ENCODE measurements around the gene HOOK1.
"Not testable (repeated sequence)": the region's sequence is repeated elsewhere in the genome, so short reads cannot be mapped to it uniquely, and the experiment has no call there.

Gene HOOK1

GRCh38 chr1:59831529-59831928, 16.8 kb downstream of the HOOK1 start:
- no peaks in the 10 kb centered on the region for H3K9me3 ChIP-seq (ENCODE audit: insufficient read depth, low read depth, low read length)
- no peaks in the 10 kb centered on the region for H3K4me1 ChIP-seq (ENCODE audit: insufficient read depth, low read length)
- H3K9ac ChIP-seq (ENCODE audit: low read depth, low read length): no peak overlapping the region

GRCh38 chr1:59833022-59833421, 18.3 kb downstream of the HOOK1 start:
- H3K4me1 ChIP-seq (ENCODE audit: insufficient read depth, low read length): no peaks in the 10 kb centered on the region

More at GRCh38 chr1:59831529-59831928, 16.8 kb downstream of the HOOK1 start:
- no peaks in the 10 kb centered on the region for H3K27me3 ChIP-seq (ENCODE audit: insufficient read depth, low read length)
- H3K27ac ChIP-seq (ENCODE audit: low read length): no peak overlapping the region
- H3K4me3 ChIP-seq (ENCODE audit: low read length): no peak overlapping the region
- H3K36me3 ChIP-seq (ENCODE audit: insufficient read depth, low read depth, low read length): peaks cover 10% of the 10 kb centered on the region; the same call in 1 of the 2 replicates

GRCh38 chr1:59833991-59834390, 19.2 kb downstream of the HOOK1 start:
- no peaks in the 10 kb centered on the region for H3K27me3 ChIP-seq (ENCODE audit: insufficient read depth, low read length)
- H3K27ac ChIP-seq (ENCODE audit: low read length): no peak overlapping the region
- H3K9me3 ChIP-seq (ENCODE audit: insufficient read depth, low read depth, low read length): no peaks in the 10 kb centered on the region
- no peak overlapping the region for H3K4me3 ChIP-seq (ENCODE audit: low read length)
- peaks cover 17% of the 10 kb centered on the region for H3K36me3 ChIP-seq (ENCODE audit: insufficient read depth, low read depth, low read length)
- H3K4me1 ChIP-seq (ENCODE audit: insufficient read depth, low read length): no peaks in the 10 kb centered on the region
- no peak overlapping the region for H3K9ac ChIP-seq (ENCODE audit: low read depth, low read length)

More at GRCh38 chr1:59833022-59833421, 18.3 kb downstream of the HOOK1 start:
- H3K9ac ChIP-seq (ENCODE audit: low read depth, low read length): no peak overlapping the region
- H3K9me3 ChIP-seq (ENCODE audit: insufficient read depth, low read depth, low read length): no peaks in the 10 kb centered on the region
- no peak overlapping the region for H3K4me3 ChIP-seq (ENCODE audit: low read length)
- peaks cover 15% of the 10 kb centered on the region for H3K36me3 ChIP-seq (ENCODE audit: insufficient read depth, low read depth, low read length)
- no peaks in the 10 kb centered on the region for H3K27me3 ChIP-seq (ENCODE audit: insufficient read depth, low read length)
- H3K27ac ChIP-seq (ENCODE audit: low read length): no peak overlapping the region

GRCh38 chr1:59837857-59838256, 23.1 kb downstream of the HOOK1 start:
- H3K9me3 ChIP-seq (ENCODE audit: insufficient read depth, low read depth, low read length); H3K27me3 ChIP-seq (ENCODE audit: insufficient read depth, low read length); H3K27ac ChIP-seq (ENCODE audit: low read length); H3K9ac ChIP-seq (ENCODE audit: low read depth, low read length); H3K4me1 ChIP-seq (ENCODE audit: insufficient read depth, low read length); H3K4me3 ChIP-seq (ENCODE audit: low read length): not testable (repeated sequence)
- H3K36me3 ChIP-seq (ENCODE audit: insufficient read depth, low read depth, low read length): peaks cover 35% of the 10 kb centered on the region

- Histone ChIP-seq H3K9ac (ENCODE audit: low read depth, low read length) (no peak overlapping the region), H3K36me3 (ENCODE audit: insufficient read depth, low read depth, low read length) (peaks cover 71% of the 10 kb centered on the region), H3K4me3 (ENCODE audit: low read length) (no peak overlapping the region), H3K27me3 (ENCODE audit: insufficient read depth, low read length) (no peaks in the 10 kb centered on the region), H3K27ac (ENCODE audit: low read length) (no peak overlapping the region), H3K9me3 (ENCODE audit: insufficient read depth, low read depth, low read length) (no peaks in the 10 kb centered on the region), H3K4me1 (ENCODE audit: insufficient read depth, low read length) (no peaks in the 10 kb centered on the region)
Observed at GRCh38 chr1:59845091-59845490, 30.3 kb downstream of the HOOK1 start.

- Histone ChIP-seq H3K4me3 (ENCODE audit: low read length) (no peak overlapping the region), H3K9me3 (ENCODE audit: insufficient read depth, low read depth, low read length) (no peaks in the 10 kb centered on the region), H3K27ac (ENCODE audit: low read length) (no peak overlapping the region), H3K36me3 (ENCODE audit: insufficient read depth, low read depth, low read length) (peaks cover 64% of the 10 kb centered on the region), H3K9ac (ENCODE audit: low read depth, low read length) (no peak overlapping the region), H3K27me3 (ENCODE audit: insufficient read depth, low read length) (no peaks in the 10 kb centered on the region), H3K4me1 (ENCODE audit: insufficient read depth, low read length) (no peaks in the 10 kb centered on the region)
Observed at GRCh38 chr1:59846209-59846894, 31.6 kb downstream of the HOOK1 start.

GRCh38 chr1:59846895-59847282, 32.1 kb downstream of the HOOK1 start:
- Histone ChIP-seq H3K4me1 (ENCODE audit: insufficient read depth, low read length) (no peaks in the 10 kb centered on the region), H3K27ac (ENCODE audit: low read length) (no peak overlapping the region), H3K9ac (ENCODE audit: low read depth, low read length) (no peak overlapping the region), H3K4me3 (ENCODE audit: low read length) (no peak overlapping the region), H3K36me3 (ENCODE audit: insufficient read depth, low read depth, low read length) (peaks cover 60% of the 10 kb centered on the region), H3K27me3 (ENCODE audit: insufficient read depth, low read length) (no peaks in the 10 kb centered on the region), H3K9me3 (ENCODE audit: insufficient read depth, low read depth, low read length) (no peaks in the 10 kb centered on the region)

- no peak overlapping the region for H3K27ac ChIP-seq (ENCODE audit: low read length)
- H3K27me3 ChIP-seq (ENCODE audit: insufficient read depth, low read length): no peaks in the 10 kb centered on the region
- no peaks in the 10 kb centered on the region for H3K9me3 ChIP-seq (ENCODE audit: insufficient read depth, low read depth, low read length)
- H3K9ac ChIP-seq (ENCODE audit: low read depth, low read length): no peak overlapping the region
- H3K36me3 ChIP-seq (ENCODE audit: insufficient read depth, low read depth, low read length): peaks cover 37% of the 10 kb centered on the region
- no peak overlapping the region for H3K4me3 ChIP-seq (ENCODE audit: low read length)
- no peaks in the 10 kb centered on the region for H3K4me1 ChIP-seq (ENCODE audit: insufficient read depth, low read length)
Observed at GRCh38 chr1:59852117-59852516, 37.4 kb downstream of the HOOK1 start.

GRCh38 chr1:59855297-59855696, 40.5 kb downstream of the HOOK1 start:
- not testable (repeated sequence) for H3K27ac ChIP-seq (ENCODE audit: low read length); H3K4me3 ChIP-seq (ENCODE audit: low read length); H3K4me1 ChIP-seq (ENCODE audit: insufficient read depth, low read length); H3K9me3 ChIP-seq (ENCODE audit: insufficient read depth, low read depth, low read length); H3K9ac ChIP-seq (ENCODE audit: low read depth, low read length); H3K27me3 ChIP-seq (ENCODE audit: insufficient read depth, low read length)
- peaks cover 11% of the 10 kb centered on the region for H3K36me3 ChIP-seq (ENCODE audit: insufficient read depth, low read depth, low read length)

GRCh38 chr1:59856725-59857338, 42.1 kb downstream of the HOOK1 start:
- Histone ChIP-seq H3K9me3 (ENCODE audit: insufficient read depth, low read depth, low read length) (no peaks in the 10 kb centered on the region), H3K27me3 (ENCODE audit: insufficient read depth, low read length) (no peaks in the 10 kb centered on the region), H3K4me1 (ENCODE audit: insufficient read depth, low read length) (no peaks in the 10 kb centered on the region), H3K36me3 (ENCODE audit: insufficient read depth, low read depth, low read length) (peaks cover 20% of the 10 kb centered on the region; the same call in 1 of the 2 replicates), H3K27ac (ENCODE audit: low read length) (no peak overlapping the region), H3K4me3 (ENCODE audit: low read length) (no peak overlapping the region), H3K9ac (ENCODE audit: low read depth, low read length) (no peak overlapping the region)

- Histone ChIP-seq H3K27ac (ENCODE audit: low read length) (no peak overlapping the region), H3K9ac (ENCODE audit: low read depth, low read length) (no peak overlapping the region)
Observed at GRCh38 chr1:59857679-59858354, 43.1 kb downstream of the HOOK1 start.

GRCh38 chr1:59866462-59866861, 51.7 kb downstream of the HOOK1 start:
- H3K27ac ChIP-seq (ENCODE audit: low read length): no peak overlapping the region
- H3K4me1 ChIP-seq (ENCODE audit: insufficient read depth, low read length): no peaks in the 10 kb centered on the region
- H3K36me3 ChIP-seq (ENCODE audit: insufficient read depth, low read depth, low read length): peaks cover 65% of the 10 kb centered on the region
- H3K4me3 ChIP-seq (ENCODE audit: low read length): no peak overlapping the region
- H3K9me3 ChIP-seq (ENCODE audit: insufficient read depth, low read depth, low read length): no peaks in the 10 kb centered on the region
- no peaks in the 10 kb centered on the region for H3K27me3 ChIP-seq (ENCODE audit: insufficient read depth, low read length)
- no peak overlapping the region for H3K9ac ChIP-seq (ENCODE audit: low read depth, low read length)

More at GRCh38 chr1:59857679-59858354, 43.1 kb downstream of the HOOK1 start:
- Histone ChIP-seq H3K27me3 (ENCODE audit: insufficient read depth, low read length) (no peaks in the 10 kb centered on the region), H3K4me3 (ENCODE audit: low read length) (no peak overlapping the region), H3K4me1 (ENCODE audit: insufficient read depth, low read length) (no peaks in the 10 kb centered on the region), H3K36me3 (ENCODE audit: insufficient read depth, low read depth, low read length) (peaks cover 29% of the 10 kb centered on the region; the same call in 1 of the 2 replicates), H3K9me3 (ENCODE audit: insufficient read depth, low read depth, low read length) (no peaks in the 10 kb centered on the region)

Measured in iPS-20b (cell line).